HCT116 (cell line): ENCODE results near the gene LRCH1. TPM values are rescaled to one million over a fixed set of nuclear protein-coding genes. Genes with fewer than 3 reads are reported as not detected.
A peak's percentile ranks its signal among the peaks of the same experiment; 100 is the strongest.

Experiments used
- ATAC-seq: fragments of 200-7000 bp; cut with Tn5 transposase; 2 replicates; pipeline ENCODE4 v1.9.1; 2020; ENCODE audit warnings: mild to moderate bottlenecking, moderate library complexity
- BruUV-seq: library from RNA; stranded (reverse); fragments of 400-500 nt; replicated peaks from 2 replicates; lab custom pipeline; 2021; lab: Mats Ljungman, UMichigan
- CTCF ChIA-PET: fragments of 300-600 bp; sonication (Branson Sonifier 250); formaldehyde crosslinking; loops from one replicate; lab custom pipeline; 2021; ENCODE audit warnings: antibody characterized with exemption; lab: Charles Lee
- POLR2A ChIA-PET: fragments of 300-600, 350-600 bp; sonication (Branson Sonifier 250); formaldehyde crosslinking; loops from one replicate; lab custom pipeline; 2021; ENCODE audit warnings: antibody characterized with exemption; lab: Charles Lee
- RAD21 ChIA-PET, 2 experiments: fragments of 300-600 bp; sonication (Branson Sonifier 250); formaldehyde crosslinking; loops; one replicate each; lab custom pipeline; 2023; ENCODE audit warnings: low total read pairs in 2 of 2; ENCODE audit not compliant: uncharacterized antibody in 2 of 2, unreplicated experiment in 2 of 2, low non-redundant PET in 1 of 2; lab: Charles Lee
- DNase-seq: peaks from one replicate; pipeline ENCODE4 v3.0.0-alpha.2; 2010; ENCODE audit warnings: low read depth, low spot score
- H2AFZ ChIP-seq: fragments of 200-600 bp; shearing (Covaris generic), sonication (generic); 2 replicates; pipeline ENCODE4 v1.6.1; 2017; ENCODE audit warnings: low read depth, mixed run types, mixed read lengths, antibody characterized with exemption, low read length; ENCODE audit not compliant: poor library complexity, severe bottlenecking
- H3K27ac ChIP-seq: 2 replicates; pipeline ENCODE4 v1.5.1; 2012; ENCODE audit warnings: low read depth, low read length
- H3K27me3 ChIP-seq: fragments of 200-600 bp; sonication (generic); 2 replicates; pipeline ENCODE4 v1.6.1; 2016; ENCODE audit warnings: mixed run types, low read length, mixed read lengths; ENCODE audit not compliant: insufficient read depth
- H3K36me3 ChIP-seq, 2 experiments: fragments of 200-500 bp in 1 of 2; fragments of 200-600 bp in 1 of 2; sonication (Bioruptor generic) in 1 of 2; sonication (generic) in 1 of 2; 2 replicates each; pipeline versions ENCODE4 v1.5.1 to v1.6.1; 2014 to 2016; ENCODE audit warnings: low read length in 2 of 2, inconsistent platforms in 1 of 2, mixed read lengths in 1 of 2, mixed run types in 1 of 2; ENCODE audit not compliant: insufficient read depth in 2 of 2, control insufficient read depth in 1 of 2
- H3K4me1 ChIP-seq, 2 experiments: fragments of 200-600 bp in 1 of 2; sonication (generic) in 1 of 2; 2 replicates each; pipeline versions ENCODE4 v1.5.1 to v1.6.1; 2012 to 2017; ENCODE audit warnings: low read length in 2 of 2, inconsistent platforms in 1 of 2, mild to moderate bottlenecking in 1 of 2, mixed read lengths in 1 of 2, mixed run types in 1 of 2, moderate library complexity in 1 of 2; ENCODE audit not compliant: insufficient read depth in 2 of 2, control insufficient read depth in 1 of 2
- H3K4me2 ChIP-seq: fragments of 200-600 bp; sonication (generic); 2 replicates; pipeline ENCODE4 v1.6.1; 2017; ENCODE audit warnings: mixed run types, low read length, mixed read lengths
- H3K4me3 ChIP-seq, 2 experiments: fragments of 200-600 bp in 1 of 2; sonication (generic) in 1 of 2; replicated peaks in 1 of 2; 2 replicates each; pipeline ENCODE4 v1.5.1; 2011 to 2016; ENCODE audit warnings: low read length in 2 of 2, control low read depth in 1 of 2, low read depth in 1 of 2, mild to moderate bottlenecking in 1 of 2, mixed read lengths in 1 of 2, mixed run types in 1 of 2
- H3K79me2 ChIP-seq: fragments of 200-600 bp; sonication (generic); 2 replicates; pipeline ENCODE4 v1.6.1; 2017; ENCODE audit warnings: mild to moderate bottlenecking, mixed run types, low read length, moderate library complexity, mixed read lengths; ENCODE audit not compliant: insufficient read depth
- H3K9ac ChIP-seq: fragments of 200-600 bp; sonication (generic); 2 replicates; pipeline ENCODE4 v1.6.1; 2016; ENCODE audit warnings: low read length, mixed read lengths
- H3K9me2 ChIP-seq: fragments of 200-600 bp; sonication (generic), shearing (Covaris generic); 2 replicates; pipeline ENCODE4 v1.6.1; 2017; ENCODE audit warnings: mixed run types, mild to moderate bottlenecking, moderate library complexity; ENCODE audit not compliant: insufficient read depth
- H3K9me3 ChIP-seq, 2 experiments: fragments of 200-500 bp in 1 of 2; fragments of 200-600 bp in 1 of 2; sonication (Bioruptor generic) in 1 of 2; sonication (generic) in 1 of 2; 2 replicates each; pipeline ENCODE4 v1.6.1; 2014 to 2017; ENCODE audit warnings: low read length in 2 of 2, mixed read lengths in 2 of 2, inconsistent platforms in 1 of 2, low read depth in 1 of 2, mild to moderate bottlenecking in 1 of 2, mixed run types in 1 of 2, moderate library complexity in 1 of 2; ENCODE audit not compliant: control insufficient read depth in 1 of 2, insufficient read depth in 1 of 2
- H4K20me1 ChIP-seq: fragments of 200-600 bp; sonication (generic), shearing (Covaris generic); 2 replicates; pipeline ENCODE4 v1.6.1; 2017; ENCODE audit warnings: mixed run types, mild to moderate bottlenecking, moderate library complexity; ENCODE audit not compliant: insufficient read depth
- CBX3 ChIP-seq: IDR thresholded peaks from 2 replicates; pipeline ENCODE4 v1.6.1; 2012; ENCODE audit warnings: low read depth
- CTCF ChIP-seq, 3 experiments: fragments of 200-600 bp in 1 of 3; sonication (generic) in 1 of 3; IDR thresholded peaks in 2 of 3; conservative IDR thresholded peaks in 1 of 3; 2 replicates each; pipeline ENCODE4 v1.5.1; 2012 to 2017; ENCODE audit warnings: low read depth in 2 of 3, low read length in 2 of 3, antibody characterized with exemption in 1 of 3, borderline replicate concordance in 1 of 3, control low read depth in 1 of 3, mild to moderate bottlenecking in 1 of 3, mixed read lengths in 1 of 3, mixed run types in 1 of 3, moderate library complexity in 1 of 3; ENCODE audit not compliant: insufficient read depth in 1 of 3
- EGR1 ChIP-seq: IDR thresholded peaks from 2 replicates; pipeline ENCODE4 v1.6.1; 2012; ENCODE audit warnings: low read depth
- ELF1 ChIP-seq: IDR thresholded peaks from 2 replicates; pipeline ENCODE4 v1.6.1; 2012; ENCODE audit warnings: low read depth, borderline replicate concordance
- POLR2A ChIP-seq: IDR thresholded peaks from 2 replicates; pipeline ENCODE4 v1.7.0; 2011; ENCODE audit warnings: borderline replicate concordance; ENCODE audit not compliant: insufficient read depth, insufficient read length; ENCODE audit errors: extremely low read depth
- POLR2AphosphoS5 ChIP-seq: IDR thresholded peaks from 2 replicates; pipeline ENCODE4 v1.6.1; 2011; ENCODE audit warnings: mild to moderate bottlenecking, low read depth, low read length, moderate library complexity
- REST ChIP-seq: IDR thresholded peaks from 2 replicates; pipeline ENCODE4 v1.6.1; 2012; ENCODE audit warnings: low read depth
- ZFX ChIP-seq: fragments of 450-650 bp; IDR thresholded peaks from 2 replicates; pipeline ENCODE4 v1.6.1; 2017
- ZNF274 ChIP-seq: fragments of 200-500 bp; sonication (Bioruptor generic); IDR thresholded peaks from 2 replicates; pipeline ENCODE4 v1.6.1; 2014; ENCODE audit warnings: mild to moderate bottlenecking, low read depth, low read length, inconsistent platforms
- intact Hi-C: fragments of 100-400 bp; cut with micrococcal nuclease; formaldehyde crosslinking; loops from 2 replicates; pipeline ENCODE4 v1.10.0; 2022
- total RNA-seq: library from RNA; stranded (reverse); gene quantifications from one replicate; pipeline ENCODE4 v1.2.1, GENCODE V29; 2021; ENCODE audit not compliant: unreplicated experiment

The LRCH1 gene
- total RNA-seq, 1 experiment from 2014 or later, result 15.6 TPM

GRCh38 chr13:46553521-46553885, 533 bp downstream of the LRCH1 start (continued):
- no peak for TF ChIP-seq REST

- CTCF ChIA-PET, result interaction anchor here (1.0 kb wide), 1 partner anchor 11 kb away, joined by 3 read pairs; no protein-coding TSS in a partner anchor
- intact Hi-C loops, result loop anchor here (5.0 kb wide), 1 partner anchor 48 kb away; no protein-coding TSS in a partner anchor
- H4K20me1 ChIP-seq, result 0 out of 2 replicates have a peak, but pooled peaks cover under 1% of the 10 kb centered on the region
Observed at GRCh38 chr13:46553886-46554858, 1.2 kb downstream of the LRCH1 start.

More at GRCh38 chr13:46553886-46554858, 1.2 kb downstream of the LRCH1 start:
- peak overlapping the region; percentile 88 for H3K4me3 ChIP-seq
- ATAC-seq (peak; percentile 64), DNase-seq (peak; percentile 55)
- H3K9me3 ChIP-seq, result no peaks in the 10 kb centered on the region
- H3K4me2 ChIP-seq, result peak overlapping the region; percentile 98
- H3K27me3 ChIP-seq, result no peaks in the 10 kb centered on the region
- no peak for TF ChIP-seq ZNF274
- no peak for TF ChIP-seq CBX3
- peak; percentile 33 for TF ChIP-seq POLR2AphosphoS5
- peak; percentile 61 for TF ChIP-seq EGR1
- peak; percentile 50 for TF ChIP-seq POLR2A
- TF ChIP-seq ELF1, result 0 out of 2 replicates have a peak, but pooled peaks have one; percentile 18
- peak; percentile 46 for TF ChIP-seq ZFX
- TF ChIP-seq CTCF (IDR thresholded peaks at IDR 0.05 in 2 of 3, conservative IDR thresholded peaks at IDR 0.05 in 1 of 3; ENCODE audit: borderline replicate concordance in 1 of 3, insufficient read depth in 1 of 3, low read depth in 2 of 3, low read length in 2 of 3), result no peak; a peak in 1 of 6 replicates
- BruUV-seq, result TSS peak; percentile 77
- H3K4me1 ChIP-seq, result peaks cover 10 to 23% of the 10 kb centered on the region in 2 experiments; a peak in 3 of 4 replicates
- H3K36me3 ChIP-seq, result no peaks in the 10 kb centered on the region
- peaks cover 57% of the 10 kb centered on the region for H3K79me2 ChIP-seq
- POLR2A ChIA-PET, result no interaction called here
- RAD21 ChIA-PET, result no interaction called here
- H3K27ac ChIP-seq, result peak overlapping the region; percentile 76
- no peaks in the 10 kb centered on the region for H3K9me2 ChIP-seq
- H3K9ac ChIP-seq, result peak overlapping the region; percentile 81
- H2AFZ ChIP-seq, result no peak overlapping the region
